ENCODE data around the gene SH2D1B. TPM values are rescaled to one million over a fixed set of nuclear protein-coding genes. Genes with fewer than 3 reads are reported as not detected.

SH2D1B gene
- total and polyA plus RNA-seq, 2 donors (not counting 3 experiments of a cell fraction or from before 2014, with no cell fraction given), result not detected

- dilution Hi-C loops (cut with MboI; ENCODE audit: extremely low pct_ligation_motif_present, low sequenced_read_pairs) (no loop called here), intact Hi-C loops (cut with micrococcal nuclease) (no loop called here)
- BruUV-seq (replicated peaks), result no TSS peak
- ChIA-PET CTCF (interaction anchor here (1.0 to 1.2 kb wide), 2 partner anchors 29 to 330 kb away, joined by 6 read pairs; no protein-coding TSS in a partner anchor), POLR2A (no interaction called here)
- no peaks in the 10 kb centered on the region for H3K27me3 ChIP-seq (ENCODE audit: control insufficient read depth in 2 of 2, insufficient read depth in 2 of 2, low read length in 2 of 2)
- FAIRE-seq (no peak), DNase-seq (ENCODE audit: low read depth, low spot score) (no peak)
- H3K79me2 ChIP-seq (ENCODE audit: control insufficient read depth, insufficient read depth, low read length), result no peaks in the 10 kb centered on the region
- no peaks in the 10 kb centered on the region for H3K9me1 ChIP-seq (replicated peaks; ENCODE audit: control insufficient read depth, extremely low read depth, insufficient read depth, low read length)
- H3K36me3 ChIP-seq (ENCODE audit: control insufficient read depth in 2 of 2, extremely low read depth in 1 of 2, insufficient read depth in 2 of 2, low read length in 2 of 2), result peaks cover 0 to 3% of the 10 kb centered on the region in 2 experiments
- H4K20me1 ChIP-seq (replicated peaks; ENCODE audit: control insufficient read depth, extremely low read depth, insufficient read depth, low read length), result no peaks in the 10 kb centered on the region
- no peak overlapping the region for H3K4me3 ChIP-seq (replicated peaks in 1 of 3; ENCODE audit: insufficient read depth in 1 of 3, low read depth in 1 of 3, low read length in 3 of 3)
- H3K27ac ChIP-seq (ENCODE audit: insufficient read depth, low read depth, low read length), result no peak overlapping the region
- no peaks in the 10 kb centered on the region for H3K9me3 ChIP-seq (replicated peaks; ENCODE audit: control insufficient read depth, insufficient read depth, low read length)
- no peak overlapping the region for H3K9ac ChIP-seq (replicated peaks; ENCODE audit: extremely low read depth, insufficient read depth, low read length)
- H2AFZ ChIP-seq (ENCODE audit: low read depth, low read length), result no peak overlapping the region
- H3K4me1 ChIP-seq (ENCODE audit: control insufficient read depth, extremely low read depth, insufficient read depth, low read length), result no peaks in the 10 kb centered on the region
- TF ChIP-seq FOS (IDR thresholded peaks at IDR 0.05; ENCODE audit: borderline replicate concordance, insufficient read depth, low read length) (no peak), MYC (IDR thresholded peaks at IDR 0.05; ENCODE audit: low read depth, low read length) (no peak), CTCF (IDR thresholded peaks at IDR 0.05; ENCODE audit: extremely low read depth in 1 of 2, insufficient read depth in 1 of 2, low read depth in 1 of 2, low read length in 2 of 2) (no peak), GATA2 (IDR thresholded peaks at IDR 0.05; ENCODE audit: insufficient read depth, insufficient read length, low read depth, low read length) (no peak), JUN (IDR thresholded peaks at IDR 0.05; ENCODE audit: borderline replicate concordance, insufficient read depth, insufficient read length, low read depth) (no peak), POLR2AphosphoS5 (IDR thresholded peaks at IDR 0.05; ENCODE audit: insufficient read depth, low read depth, low read length) (no peak), POLR2A (IDR thresholded peaks at IDR 0.05; ENCODE audit: low read depth, low read length) (no peak), EZH2 (IDR thresholded peaks at IDR 0.05; ENCODE audit: borderline replicate concordance, low read depth, low read length, severe bottlenecking) (no peak)
- TF ChIP-seq, protein P1, sequence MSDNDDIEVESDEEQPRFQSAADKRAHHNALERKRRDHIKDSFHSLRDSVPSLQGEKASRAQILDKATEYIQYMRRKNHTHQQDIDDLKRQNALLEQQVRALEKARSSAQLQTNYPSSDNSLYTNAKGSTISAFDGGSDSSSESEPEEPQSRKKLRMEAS (IDR thresholded peaks at IDR 0.05; ENCODE audit: insufficient read depth, insufficient read length), result no peak
- H3K4me2 ChIP-seq (ENCODE audit: insufficient read depth, low read length), result no peak overlapping the region
These were observed 25.4 kb downstream of the SH2D1B start for GRCh38 chr1:162386292-162387225.
